CD14-positive monocyte (primary cell): ENCODE measurements around the gene SH3RF1. TPM values are rescaled to one million over a fixed set of nuclear protein-coding genes. Genes with fewer than 3 reads are reported as not detected.
"Not testable (repeated sequence)": the region's sequence is repeated elsewhere in the genome, so short reads cannot be mapped to it uniquely, and the experiment has no call there.

Experiments used
- DNase-seq, 3 donors: peaks; one replicate each; pipeline ENCODE4 v3.0.0-alpha.2; 2011 to 2022
- H2AFZ ChIP-seq: 2 replicates; pipeline ENCODE4 v1.6.0; 2012; ENCODE audit warnings: mild to moderate bottlenecking, low read depth, low read length, inconsistent platforms; ENCODE audit not compliant: insufficient read depth, poor library complexity, severe bottlenecking
- H3K27ac ChIP-seq, 2 donors: 1 replicate in 1 of 2; 2 replicates in 1 of 2; pipeline ENCODE4 v1.5.1; 2012 to 2013; ENCODE audit warnings: low read length in 2 of 2, control low read depth in 1 of 2, inconsistent platforms in 1 of 2, low read depth in 1 of 2, mild to moderate bottlenecking in 1 of 2
- H3K27me3 ChIP-seq, 2 donors: one replicate each; pipeline versions ENCODE4 v1.6.0 to v1.6.1; 2011 to 2013; ENCODE audit warnings: low read length in 2 of 2; ENCODE audit not compliant: control insufficient read depth in 2 of 2, insufficient read depth in 2 of 2
- H3K36me3 ChIP-seq, 2 donors: replicated peaks in 1 of 2; 1 replicate in 1 of 2; 2 replicates in 1 of 2; pipeline versions ENCODE4 v1.5.1 to v1.6.1; 2012 to 2013; ENCODE audit warnings: low read length in 2 of 2, control low read depth in 1 of 2, inconsistent platforms in 1 of 2, mild to moderate bottlenecking in 1 of 2; ENCODE audit not compliant: insufficient read depth in 2 of 2, control insufficient read depth in 1 of 2
- H3K4me1 ChIP-seq, 2 donors: 1 replicate in 1 of 2; 2 replicates in 1 of 2; pipeline versions ENCODE4 v1.5.1 to v1.6.1; 2012 to 2013; ENCODE audit warnings: low read length in 2 of 2, control low read depth in 1 of 2, inconsistent platforms in 1 of 2, mild to moderate bottlenecking in 1 of 2, moderate library complexity in 1 of 2; ENCODE audit not compliant: insufficient read depth in 2 of 2, control insufficient read depth in 1 of 2
- H3K4me2 ChIP-seq: replicated peaks from 2 replicates; pipeline ENCODE3; 2012; ENCODE audit warnings: low read length, moderate library complexity, mild to moderate bottlenecking; ENCODE audit not compliant: poor library complexity, severe bottlenecking; ENCODE audit errors: extremely low read depth
- H3K4me3 ChIP-seq, 3 experiments: fragments of 200-600 bp in 1 of 3; sonication (generic) in 1 of 3; replicated peaks in 1 of 3; 1 replicate in 2 of 3; 2 replicates in 1 of 3; pipeline ENCODE4 v1.5.1; 2011 to 2013; ENCODE audit warnings: low read length in 3 of 3, mild to moderate bottlenecking in 3 of 3, control low read depth in 2 of 3, low read depth in 2 of 3, inconsistent platforms in 1 of 3, moderate library complexity in 1 of 3
- H3K79me2 ChIP-seq: 2 replicates; pipeline ENCODE4 v1.6.0; 2012; ENCODE audit warnings: mild to moderate bottlenecking, control low read depth, inconsistent platforms, low read length, moderate library complexity; ENCODE audit not compliant: insufficient read depth
- H3K9ac ChIP-seq: 2 replicates; pipeline ENCODE4 v1.6.0; 2017; ENCODE audit warnings: low read length, mild to moderate bottlenecking; ENCODE audit not compliant: insufficient read depth, poor library complexity, severe bottlenecking
- H3K9me3 ChIP-seq, 2 donors: replicated peaks in 1 of 2; 1 replicate in 1 of 2; 2 replicates in 1 of 2; pipeline versions ENCODE4 v1.5.1 to v1.6.1; 2012 to 2013; ENCODE audit warnings: low read length in 2 of 2, control low read depth in 1 of 2; ENCODE audit not compliant: control insufficient read depth in 1 of 2, insufficient read depth in 1 of 2
- H4K20me1 ChIP-seq: 2 replicates; pipeline ENCODE4 v1.6.0; 2012; ENCODE audit warnings: mild to moderate bottlenecking, low read length, control low read depth, moderate library complexity; ENCODE audit not compliant: insufficient read depth
- H3K27ac Mint-ChIP-seq, 7 donors: one replicate each; pipeline ENCODE4 v1.8.0; 2020; ENCODE audit warnings: mild to moderate bottlenecking in 7 of 7, mixed read lengths in 7 of 7, moderate library complexity in 6 of 7, inconsistent platforms in 2 of 7
- H3K27me3 Mint-ChIP-seq, 3 donors: one replicate each; pipeline ENCODE4 v1.8.0; 2021 to 2022; ENCODE audit warnings: low read depth in 3 of 3, mild to moderate bottlenecking in 3 of 3, mixed read lengths in 3 of 3, moderate library complexity in 3 of 3, inconsistent platforms in 1 of 3
- H3K36me3 Mint-ChIP-seq, 2 donors: one replicate each; pipeline ENCODE4 v1.8.0; 2020; ENCODE audit warnings: mixed read lengths in 2 of 2, inconsistent platforms in 1 of 2, mild to moderate bottlenecking in 1 of 2
- H3K4me1 Mint-ChIP-seq: one replicate; pipeline ENCODE4 v1.8.0; 2020; ENCODE audit warnings: mild to moderate bottlenecking, mixed read lengths
- H3K4me3 Mint-ChIP-seq, 2 donors: one replicate each; pipeline ENCODE4 v1.8.0; 2020; ENCODE audit warnings: mild to moderate bottlenecking in 2 of 2, mixed read lengths in 2 of 2, moderate library complexity in 1 of 2
- H3K9me3 Mint-ChIP-seq, 7 donors: one replicate each; pipeline ENCODE4 v1.8.0; 2020 to 2022; ENCODE audit warnings: mixed read lengths in 7 of 7, mild to moderate bottlenecking in 6 of 7, moderate library complexity in 6 of 7, inconsistent platforms in 2 of 7
- CTCF ChIP-seq: fragments of 200-600 bp; IDR thresholded peaks from one replicate; pipeline ENCODE4 v1.8.0; 2022; ENCODE audit warnings: antibody characterized with exemption, mild to moderate bottlenecking
- WGBS: methylation state at CpG from one replicate; pipeline ENCODE4 v1.1.5; 2013; ENCODE audit warnings: missing lambda C conversion rate; ENCODE audit not compliant: insufficient coverage; 5-methylcytosine and 5-hydroxymethylcytosine counted together
- intact Hi-C, 2 donors: fragments of 100-400 bp; cut with micrococcal nuclease; formaldehyde crosslinking; loops; one replicate each; pipeline versions ENCODE4 v1.15.0 to v1.15.1; 2023
- polyA plus RNA-seq, 3 donors: library from polyadenylated mRNA; depleted of rRNA in 1 of 3; unstranded in 2 of 3; stranded (reverse) in 1 of 3; fragments of 300-500 nt in 2 of 3; fragments of >200 nt in 1 of 3; fragmentation: Illumina TruSeq in 2 of 3; gene quantifications; 1 replicate in 2 of 3; 2 replicates in 1 of 3; pipeline ENCODE4 v1.2.3, GENCODE V29; 2012 to 2021

SH3RF1 gene
- polyA plus RNA-seq, 3 donors, result 3.1 to 4.7 (median 4.4) TPM

DNA sequence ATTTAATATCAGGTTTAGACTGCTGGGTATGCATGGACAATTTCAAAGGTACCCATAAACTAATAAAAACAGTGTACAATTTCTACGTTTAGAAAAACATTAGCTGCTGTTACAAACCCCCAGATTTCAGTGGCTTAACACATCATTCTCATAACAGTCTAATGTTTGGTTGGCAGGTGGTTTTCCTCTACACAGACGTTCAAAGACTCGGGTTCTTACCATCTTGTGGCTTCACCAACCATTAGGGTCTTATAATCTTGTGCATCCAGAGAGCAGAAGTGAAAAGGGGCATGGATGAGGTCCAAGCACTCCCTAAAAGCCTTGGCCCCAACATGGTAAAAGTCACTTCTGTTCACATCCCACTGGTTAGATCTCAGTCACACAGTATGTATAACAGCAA, 71.6 kb downstream of the SH3RF1 start:
- no peak for DNase-seq
- Histone ChIP-seq H3K4me2 (no peak overlapping the region), H3K4me1 (no peaks in the 10 kb centered on the region), H2AFZ (no peak overlapping the region), H3K9me3 (peaks cover 0 to 4% of the 10 kb centered on the region in 2 donors), H3K27me3 (no peaks in the 10 kb centered on the region), H4K20me1 (no peaks in the 10 kb centered on the region), H3K79me2 (peaks cover 5% of the 10 kb centered on the region), H3K9ac (no peak overlapping the region), H3K36me3 (no peaks in the 10 kb centered on the region), H3K27ac (no peak overlapping the region), H3K4me3 (no peak overlapping the region)
- H3K9me3 Mint-ChIP-seq, result peaks cover 3 to 10% (median 7%) of the 10 kb centered on the region in 7 donors
- H3K4me1 Mint-ChIP-seq, result no peaks in the 10 kb centered on the region
- peak overlapping the region in 1 of 7 donors; percentile 23 for H3K27ac Mint-ChIP-seq
- peaks cover 0 to 1% (median 1%) of the 10 kb centered on the region in 3 donors for H3K27me3 Mint-ChIP-seq
- H3K4me3 Mint-ChIP-seq, result no peak overlapping the region
- peaks cover 0 to 7% of the 10 kb centered on the region in 2 donors for H3K36me3 Mint-ChIP-seq
- TF ChIP-seq CTCF, result no peak
- intact Hi-C loops, result no loop called here
- no CpG with 5 or more reads among the region's 3 CpGs for WGBS

DNA sequence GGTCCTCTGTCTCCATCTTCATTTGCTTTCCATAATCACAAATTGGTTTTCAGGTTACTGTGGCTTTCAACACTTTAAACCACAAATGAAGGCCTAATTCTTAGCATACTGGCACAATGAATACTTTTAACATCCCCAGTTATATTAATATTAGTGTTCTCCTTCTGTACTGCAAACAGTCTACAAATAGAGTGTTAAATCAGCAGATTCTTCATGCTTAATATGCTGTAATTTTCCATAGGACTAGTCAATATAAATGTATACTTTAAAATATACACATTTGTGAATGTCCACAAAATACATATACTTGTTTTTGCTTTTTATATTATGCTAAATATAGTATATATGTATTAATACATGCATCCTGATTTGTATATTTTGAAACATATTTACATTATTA, 72.6 kb downstream of the SH3RF1 start:
- no peak for DNase-seq
- Histone ChIP-seq H3K9me3 (peaks cover 0 to 4% of the 10 kb centered on the region in 2 donors), H4K20me1 (no peaks in the 10 kb centered on the region), H3K9ac (no peak overlapping the region), H3K4me1 (no peaks in the 10 kb centered on the region), H3K79me2 (peaks cover 5% of the 10 kb centered on the region), H2AFZ (no peak overlapping the region), H3K4me2 (no peak overlapping the region), H3K4me3 (no peak overlapping the region), H3K27me3 (no peaks in the 10 kb centered on the region), H3K36me3 (no peaks in the 10 kb centered on the region), H3K27ac (no peak overlapping the region)
- H3K36me3 Mint-ChIP-seq, result peaks cover 0 to 7% of the 10 kb centered on the region in 2 donors
- intact Hi-C loops, result no loop called here
- peaks cover 0 to 1% (median 1%) of the 10 kb centered on the region in 3 donors for H3K27me3 Mint-ChIP-seq
- no peak overlapping the region for H3K27ac Mint-ChIP-seq
- no peaks in the 10 kb centered on the region for H3K4me1 Mint-ChIP-seq
- TF ChIP-seq CTCF, result no peak
- H3K4me3 Mint-ChIP-seq, result no peak overlapping the region
- H3K9me3 Mint-ChIP-seq, result peaks cover 3 to 10% (median 7%) of the 10 kb centered on the region in 7 donors

GRCh38 chr4:169197206-169197605, 73.5 kb downstream of the SH3RF1 start:
- H3K27ac ChIP-seq, H3K27ac Mint-ChIP-seq, H3K27me3 ChIP-seq, H3K9me3 ChIP-seq, H3K36me3 Mint-ChIP-seq, H3K4me2 ChIP-seq, H2AFZ ChIP-seq, H3K4me3 ChIP-seq, DNase-seq, H4K20me1 ChIP-seq, H3K4me1 Mint-ChIP-seq, H3K36me3 ChIP-seq, H3K27me3 Mint-ChIP-seq, H3K79me2 ChIP-seq, H3K4me1 ChIP-seq, H3K4me3 Mint-ChIP-seq, H3K9ac ChIP-seq, intact Hi-C loops: not testable (repeated sequence)
- WGBS, result 91% methylated on average over 6 of the region's 11 CpGs
- peaks cover 3 to 10% (median 8%) of the 10 kb centered on the region in 7 donors for H3K9me3 Mint-ChIP-seq
